Measurements from ENCODE around the gene SKI.

DNA sequence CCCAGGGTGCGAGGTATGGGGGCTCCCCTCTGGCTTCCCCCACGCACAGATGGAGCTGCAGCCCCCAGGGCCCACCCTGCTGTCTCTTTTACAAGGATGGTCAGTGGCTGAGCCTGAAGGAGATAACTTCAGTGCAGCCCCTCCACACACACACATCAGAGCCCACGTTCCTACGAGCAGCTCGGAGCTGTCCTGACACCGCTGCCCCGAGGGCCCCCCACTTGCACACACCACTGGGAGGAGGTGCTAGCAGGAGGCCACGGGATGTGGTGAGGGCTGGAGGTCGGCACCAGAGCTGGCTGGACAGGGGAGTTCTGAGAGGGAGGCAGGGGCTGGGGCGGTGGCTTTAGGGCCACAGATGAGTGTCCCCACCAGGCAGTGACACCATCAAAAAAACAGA lies 109.4 kb downstream of the SKI start:
- TF ChIP-seq, protein P1, sequence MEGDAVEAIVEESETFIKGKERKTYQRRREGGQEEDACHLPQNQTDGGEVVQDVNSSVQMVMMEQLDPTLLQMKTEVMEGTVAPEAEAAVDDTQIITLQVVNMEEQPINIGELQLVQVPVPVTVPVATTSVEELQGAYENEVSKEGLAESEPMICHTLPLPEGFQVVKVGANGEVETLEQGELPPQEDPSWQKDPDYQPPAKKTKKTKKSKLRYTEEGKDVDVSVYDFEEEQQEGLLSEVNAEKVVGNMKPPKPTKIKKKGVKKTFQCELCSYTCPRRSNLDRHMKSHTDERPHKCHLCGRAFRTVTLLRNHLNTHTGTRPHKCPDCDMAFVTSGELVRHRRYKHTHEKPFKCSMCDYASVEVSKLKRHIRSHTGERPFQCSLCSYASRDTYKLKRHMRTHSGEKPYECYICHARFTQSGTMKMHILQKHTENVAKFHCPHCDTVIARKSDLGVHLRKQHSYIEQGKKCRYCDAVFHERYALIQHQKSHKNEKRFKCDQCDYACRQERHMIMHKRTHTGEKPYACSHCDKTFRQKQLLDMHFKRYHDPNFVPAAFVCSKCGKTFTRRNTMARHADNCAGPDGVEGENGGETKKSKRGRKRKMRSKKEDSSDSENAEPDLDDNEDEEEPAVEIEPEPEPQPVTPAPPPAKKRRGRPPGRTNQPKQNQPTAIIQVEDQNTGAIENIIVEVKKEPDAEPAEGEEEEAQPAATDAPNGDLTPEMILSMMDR (IDR thresholded peaks at IDR 0.05): no peak
- TF ChIP-seq POLR2A (IDR thresholded peaks at IDR 0.05): no peak
